Activated T-cell treated with anti-CD3 and anti-CD28 coated beads, Interleukin-2, amount 50 U/mL, for 72 hours (primary cell): ENCODE data around the gene NELFA. TPM values are rescaled to one million over a fixed set of nuclear protein-coding genes. Genes with fewer than 3 reads are reported as not detected.
"Not testable (repeated sequence)": the region's sequence is repeated elsewhere in the genome, so short reads cannot be mapped to it uniquely, and the experiment has no call there.

Experiments used
- ATAC-seq, 2 donors: fragments of 150-1000 bp; cut with Tn5 transposase; replicated peaks in 1 of 2; 2 replicates each; pipeline ENCODE4 v1.10.0; 2021; ENCODE audit warnings: moderate library complexity in 2 of 2, mild to moderate bottlenecking in 1 of 2
- DNase-seq, 2 donors: peaks; one replicate each; pipeline ENCODE4 v3.0.0; 2021 to 2022; ENCODE audit warnings: mixed read lengths in 1 of 2
- H3K27ac Mint-ChIP-seq: one replicate; pipeline ENCODE4 v1.8.0; 2022; ENCODE audit warnings: mild to moderate bottlenecking, moderate library complexity, mixed read lengths
- H3K27me3 Mint-ChIP-seq: one replicate; pipeline ENCODE4 v1.8.0; 2022; ENCODE audit warnings: low read depth, mixed read lengths
- H3K36me3 Mint-ChIP-seq, 2 donors: one replicate each; pipeline ENCODE4 v1.8.0; 2022; ENCODE audit warnings: mixed read lengths in 2 of 2, mild to moderate bottlenecking in 1 of 2; ENCODE audit not compliant: insufficient read depth in 2 of 2
- H3K4me1 Mint-ChIP-seq: one replicate; pipeline ENCODE4 v1.8.0; 2022; ENCODE audit warnings: low read depth, mixed read lengths
- H3K4me3 Mint-ChIP-seq, 2 donors: one replicate each; pipeline ENCODE4 v1.8.0; 2022; ENCODE audit warnings: mild to moderate bottlenecking in 2 of 2, mixed read lengths in 2 of 2, moderate library complexity in 2 of 2
- H3K9me3 Mint-ChIP-seq, 2 donors: one replicate each; pipeline ENCODE4 v1.8.0; 2022; ENCODE audit warnings: mixed read lengths in 2 of 2
- total RNA-seq, 2 donors: library from RNA; stranded (reverse); gene quantifications; one replicate each; pipeline ENCODE4 v1.2.3, GENCODE V29; 2022

The NELFA gene
- total RNA-seq, 2 donors from 2014 or later: 40.8 to 57.4 TPM

DNA sequence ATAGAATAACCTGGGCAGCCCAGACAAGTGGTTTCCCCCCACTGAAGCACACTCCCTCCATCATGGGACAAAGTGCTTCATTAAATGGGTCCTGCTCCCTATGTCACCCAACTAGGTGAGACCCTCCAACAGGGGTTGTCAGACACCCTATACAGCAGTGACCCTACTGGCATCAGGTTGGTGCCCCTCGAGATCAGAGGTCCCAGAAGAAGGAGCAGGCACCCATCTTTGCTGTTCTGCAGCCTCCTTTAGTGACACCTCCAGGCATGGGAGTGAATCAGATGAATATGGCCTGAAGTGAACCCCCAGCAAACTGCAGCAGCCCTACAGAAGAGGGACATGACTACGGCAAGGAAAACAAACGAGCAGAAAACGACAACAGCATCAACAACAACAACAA is 11.1 kb downstream of the NELFA start:
- no peak overlapping the region for H3K4me3 Mint-ChIP-seq
- peaks cover 18 to 29% of the 10 kb centered on the region in 2 donors for H3K9me3 Mint-ChIP-seq
- no peak overlapping the region for H3K27ac Mint-ChIP-seq
- no peaks in the 10 kb centered on the region for H3K27me3 Mint-ChIP-seq
- peaks cover 23% of the 10 kb centered on the region for H3K4me1 Mint-ChIP-seq
- H3K36me3 Mint-ChIP-seq: peaks cover 37 to 69% of the 10 kb centered on the region in 2 donors
- no peak for DNase-seq
- no peak for ATAC-seq

DNA sequence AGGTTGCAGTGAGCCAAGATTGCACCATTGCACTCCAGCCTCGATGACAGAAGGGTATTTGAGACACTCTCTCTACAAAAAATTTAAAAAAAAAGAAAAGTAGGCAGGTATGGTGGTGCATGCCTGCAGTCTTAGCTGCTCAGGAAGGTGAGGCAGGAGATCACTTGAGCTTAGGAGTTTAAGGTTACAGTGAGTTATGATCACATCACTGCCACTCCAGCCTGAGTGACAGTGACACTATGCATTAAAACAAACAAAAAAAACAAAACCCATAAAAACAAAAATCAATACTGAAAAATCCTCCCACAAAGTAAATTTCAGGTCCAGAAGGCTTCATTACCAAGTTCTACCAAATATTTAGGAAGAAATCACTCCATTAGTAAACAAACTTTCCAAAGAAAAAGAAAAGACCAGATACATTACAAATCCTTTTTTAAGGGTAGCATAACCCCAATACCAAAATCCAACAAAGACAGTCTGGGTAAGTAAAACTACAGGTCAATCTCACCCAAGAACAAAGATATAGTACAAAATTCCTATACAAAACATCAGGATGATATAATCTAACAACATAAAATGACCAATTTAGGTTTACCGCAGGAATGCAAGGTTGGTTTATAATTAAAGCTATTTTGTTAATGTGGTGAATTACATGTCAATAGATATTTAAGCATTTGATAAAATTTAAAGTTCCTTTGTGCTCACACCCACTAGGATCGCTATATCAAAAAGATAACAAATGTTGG is 11.7 kb downstream of the NELFA start:
- peaks cover 17% of the 10 kb centered on the region for H3K4me1 Mint-ChIP-seq
- H3K9me3 Mint-ChIP-seq: peaks cover 18 to 29% of the 10 kb centered on the region in 2 donors
- H3K27ac Mint-ChIP-seq: no peak overlapping the region
- peaks cover 37 to 63% of the 10 kb centered on the region in 2 donors for H3K36me3 Mint-ChIP-seq
- ATAC-seq: no peak
- DNase-seq: no peak
- H3K27me3 Mint-ChIP-seq: no peaks in the 10 kb centered on the region
- H3K4me3 Mint-ChIP-seq: no peak overlapping the region

DNA sequence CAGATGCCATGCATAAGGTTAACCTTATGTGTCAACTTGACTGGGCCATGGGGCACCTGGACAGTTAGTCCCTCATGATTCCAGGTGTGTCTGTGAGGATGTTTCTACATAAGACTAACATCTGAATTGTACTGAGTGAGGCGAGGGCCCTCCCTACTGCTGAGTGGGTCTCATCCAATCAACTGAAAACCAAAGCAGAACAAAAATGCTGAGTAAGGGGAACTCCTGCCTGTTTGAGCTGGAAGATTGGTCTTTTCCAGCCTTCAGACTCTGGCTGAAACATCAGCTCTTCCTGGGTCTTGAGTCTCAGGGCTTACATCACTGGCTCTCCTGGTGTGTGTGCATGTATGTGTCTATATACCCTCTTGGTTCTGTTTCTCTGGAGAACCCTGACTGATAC is 13.8 kb downstream of the NELFA start:
- peaks cover 15 to 20% of the 10 kb centered on the region in 2 donors for H3K9me3 Mint-ChIP-seq
- no peaks in the 10 kb centered on the region for H3K27me3 Mint-ChIP-seq
- H3K27ac Mint-ChIP-seq: no peak overlapping the region
- H3K4me3 Mint-ChIP-seq: no peak overlapping the region
- DNase-seq: no peak
- peaks cover 17% of the 10 kb centered on the region for H3K4me1 Mint-ChIP-seq
- ATAC-seq: no peak
- H3K36me3 Mint-ChIP-seq: peaks cover 27 to 45% of the 10 kb centered on the region in 2 donors

DNA sequence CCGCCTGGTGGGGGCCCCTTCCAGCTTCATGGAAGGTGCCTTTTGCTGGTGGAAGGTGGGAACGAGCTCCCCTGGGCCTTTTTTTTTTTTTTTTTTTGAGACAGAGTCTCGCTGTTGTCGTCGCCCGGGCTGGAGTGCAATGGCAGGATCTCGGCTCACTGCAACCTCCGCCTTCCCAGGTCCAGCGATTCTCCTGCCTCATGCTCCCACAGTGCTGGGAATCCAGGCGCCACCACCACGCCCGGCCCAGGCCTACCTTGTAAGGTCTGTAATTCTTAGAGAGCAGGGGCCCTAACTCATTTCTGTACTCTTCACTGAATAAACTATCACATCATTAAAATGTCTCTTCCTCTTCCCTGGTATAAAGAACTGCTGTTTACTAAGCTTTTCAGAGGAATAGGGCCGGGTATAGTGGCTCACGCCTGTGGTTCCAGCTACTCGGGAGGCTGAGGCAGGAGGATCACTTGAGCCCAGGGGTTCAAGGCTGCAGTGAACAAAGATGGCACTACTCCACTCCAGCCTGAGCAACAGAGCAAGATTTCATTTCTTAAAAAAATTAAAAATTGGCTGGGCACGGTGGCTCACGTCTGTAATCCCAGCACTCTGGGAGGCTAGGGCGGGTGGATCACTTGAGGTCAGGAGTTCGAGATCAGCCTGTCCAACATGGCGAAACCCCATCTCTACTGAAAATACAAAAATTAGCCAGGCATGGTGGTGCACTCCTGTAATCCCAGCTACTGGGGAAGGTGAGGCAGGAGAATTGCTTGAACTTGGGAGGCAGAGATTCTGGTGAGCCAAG is 14.9 kb downstream of the NELFA start:
- peaks cover 17 to 36% of the 10 kb centered on the region in 2 donors for H3K36me3 Mint-ChIP-seq
- not testable (repeated sequence) for DNase-seq, H3K27me3 Mint-ChIP-seq, H3K4me3 Mint-ChIP-seq, H3K27ac Mint-ChIP-seq, ATAC-seq
- peaks cover 10 to 12% of the 10 kb centered on the region in 2 donors for H3K9me3 Mint-ChIP-seq
- H3K4me1 Mint-ChIP-seq: peaks cover 17% of the 10 kb centered on the region

DNA sequence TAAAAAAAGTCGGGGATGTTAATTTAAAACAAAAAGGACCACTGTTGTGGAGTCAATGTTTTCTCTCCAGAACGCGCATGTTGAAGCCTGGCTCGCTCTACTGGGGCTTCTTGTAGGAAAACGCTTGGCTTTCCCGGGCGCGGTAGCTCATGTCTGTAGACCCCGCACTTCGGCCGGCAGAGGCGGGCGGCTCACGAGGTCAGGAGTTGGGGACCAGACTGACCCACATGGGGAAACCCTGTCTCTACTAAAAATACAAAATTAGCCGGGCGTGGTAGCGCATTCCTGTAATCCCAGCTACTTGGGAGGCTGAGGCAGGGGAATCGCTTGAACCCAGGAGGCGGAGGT is 15.6 kb downstream of the NELFA start:
- no peak for DNase-seq
- H3K27ac Mint-ChIP-seq: no peak overlapping the region
- ATAC-seq: no peak
- peaks cover 12% of the 10 kb centered on the region for H3K4me1 Mint-ChIP-seq
- peaks cover 5 to 7% of the 10 kb centered on the region in 2 donors for H3K9me3 Mint-ChIP-seq
- no peaks in the 10 kb centered on the region for H3K27me3 Mint-ChIP-seq
- H3K4me3 Mint-ChIP-seq: no peak overlapping the region
- peaks cover 11 to 28% of the 10 kb centered on the region in 2 donors for H3K36me3 Mint-ChIP-seq

DNA sequence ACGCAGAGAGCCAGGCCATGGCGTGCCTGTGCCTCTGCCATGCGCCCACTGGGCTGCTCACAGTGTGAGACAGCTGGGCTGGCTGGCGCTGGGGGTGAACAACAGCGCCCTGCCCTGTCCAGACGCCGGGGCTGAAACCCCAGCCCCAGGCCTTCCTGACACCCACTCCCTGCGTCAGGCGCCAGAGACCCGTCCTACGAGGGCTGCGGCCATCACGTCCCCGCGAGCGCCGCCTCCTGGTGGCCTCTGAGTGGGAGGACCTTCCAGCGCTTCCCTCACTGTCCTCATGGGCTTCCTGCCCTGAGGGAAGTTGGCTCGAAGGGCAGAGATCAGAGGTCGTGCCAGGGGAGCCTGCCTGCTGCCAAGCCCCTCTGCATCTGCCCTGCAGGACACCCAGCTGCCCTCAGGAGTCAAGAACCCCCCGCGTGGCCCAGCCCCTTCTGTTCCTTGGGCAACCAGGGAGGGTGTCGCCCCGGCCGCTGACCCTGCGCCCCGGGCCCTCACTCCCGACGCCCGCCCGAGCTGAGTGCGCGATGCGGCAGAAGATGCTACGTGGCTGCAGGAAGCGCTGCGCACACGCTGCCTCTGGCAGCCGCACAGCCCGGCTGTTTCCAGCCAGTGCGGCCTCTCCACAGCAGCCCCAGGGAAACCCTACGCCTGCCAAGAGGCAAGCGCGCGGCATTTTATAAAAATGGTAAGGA is 16.2 kb downstream of the NELFA start:
- no peak overlapping the region for H3K27ac Mint-ChIP-seq

DNA sequence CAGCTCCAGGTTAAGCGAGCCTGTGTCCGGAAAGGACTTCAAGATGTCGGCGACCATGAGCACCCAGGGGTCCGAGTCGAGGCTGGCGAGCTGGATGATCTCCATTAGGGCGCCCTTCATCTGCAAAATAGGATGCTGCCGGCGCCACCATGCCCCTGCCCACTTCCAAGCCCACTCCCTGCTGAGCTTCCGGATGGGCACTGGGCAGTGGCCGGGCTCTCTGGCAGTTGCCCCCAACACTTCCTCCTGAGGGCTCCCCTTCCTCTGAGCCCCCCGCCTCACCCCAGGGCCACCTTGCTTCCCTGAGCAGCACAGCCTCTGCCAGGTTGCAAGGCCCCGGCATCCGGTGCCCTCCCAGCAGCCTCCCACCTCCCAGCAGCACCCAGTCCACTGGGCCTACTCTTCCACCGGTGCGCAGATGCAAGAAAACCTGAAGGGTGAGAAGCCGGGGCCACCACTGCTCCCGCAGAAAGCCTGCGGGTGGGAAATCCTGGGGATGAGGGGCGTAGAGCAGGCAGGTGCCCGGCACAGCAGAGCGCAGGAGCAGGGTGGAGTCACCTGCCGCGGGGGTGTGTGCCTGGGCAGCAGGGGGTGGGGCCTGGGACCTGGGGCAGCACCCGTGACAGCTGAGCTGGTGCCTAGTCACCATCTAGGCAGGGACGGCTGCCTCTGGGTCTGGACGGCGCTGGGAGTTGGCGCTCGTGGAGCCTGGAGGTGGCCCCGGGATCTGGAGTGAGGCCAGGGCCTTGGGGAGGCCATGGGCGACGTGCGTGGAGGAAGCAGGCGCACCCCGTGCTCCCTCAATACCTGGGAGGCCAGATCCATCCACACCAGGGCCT is 17.0 kb downstream of the NELFA start:
- Mint-ChIP-seq H3K27ac (no peak overlapping the region), H3K4me3 (no peak overlapping the region), H3K36me3 (peaks cover 4 to 15% of the 10 kb centered on the region in 2 donors), H3K9me3 (no peaks in the 10 kb centered on the region), H3K4me1 (peaks cover 11% of the 10 kb centered on the region), H3K27me3 (no peaks in the 10 kb centered on the region)
- DNase-seq (no peak), ATAC-seq (peak; percentile 10 to 20)

More for the DNA sequence above, 16.2 kb downstream of the NELFA start:
- H3K27me3 Mint-ChIP-seq: no peaks in the 10 kb centered on the region
- peaks cover 11% of the 10 kb centered on the region for H3K4me1 Mint-ChIP-seq
- no peak for DNase-seq
- no peak overlapping the region for H3K4me3 Mint-ChIP-seq
- H3K9me3 Mint-ChIP-seq: peaks cover under 1 to 3% of the 10 kb centered on the region in 2 donors
- ATAC-seq: peak; percentile 5 to 13
- H3K36me3 Mint-ChIP-seq: peaks cover 8 to 23% of the 10 kb centered on the region in 2 donors

DNA sequence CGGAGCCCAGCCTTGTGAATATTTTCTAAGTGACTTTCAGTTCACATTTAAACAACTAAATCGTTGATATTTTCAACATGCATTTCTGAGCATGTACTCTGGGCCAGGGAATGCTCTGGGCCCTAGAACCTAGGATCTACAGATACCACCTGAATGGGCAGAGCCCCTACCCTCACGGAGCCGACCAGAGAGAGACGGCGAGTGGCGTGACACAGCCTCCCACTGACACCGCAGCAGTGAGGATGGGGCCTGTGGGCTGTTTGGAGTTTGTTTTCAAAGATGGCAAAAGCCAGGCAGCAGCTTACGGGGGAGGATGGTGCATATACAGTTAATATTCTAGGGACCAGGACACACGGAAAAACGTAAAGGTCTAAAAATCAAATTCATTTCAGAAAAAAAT is 17.7 kb downstream of the NELFA start:
- H3K9me3 Mint-ChIP-seq: no peaks in the 10 kb centered on the region
- H3K4me3 Mint-ChIP-seq: no peak overlapping the region
- H3K27me3 Mint-ChIP-seq: no peaks in the 10 kb centered on the region
- peaks cover 8% of the 10 kb centered on the region for H3K4me1 Mint-ChIP-seq
- H3K36me3 Mint-ChIP-seq: peaks cover 2 to 8% of the 10 kb centered on the region in 2 donors
- ATAC-seq (no peak), DNase-seq (no peak)
- no peak overlapping the region for H3K27ac Mint-ChIP-seq

DNA sequence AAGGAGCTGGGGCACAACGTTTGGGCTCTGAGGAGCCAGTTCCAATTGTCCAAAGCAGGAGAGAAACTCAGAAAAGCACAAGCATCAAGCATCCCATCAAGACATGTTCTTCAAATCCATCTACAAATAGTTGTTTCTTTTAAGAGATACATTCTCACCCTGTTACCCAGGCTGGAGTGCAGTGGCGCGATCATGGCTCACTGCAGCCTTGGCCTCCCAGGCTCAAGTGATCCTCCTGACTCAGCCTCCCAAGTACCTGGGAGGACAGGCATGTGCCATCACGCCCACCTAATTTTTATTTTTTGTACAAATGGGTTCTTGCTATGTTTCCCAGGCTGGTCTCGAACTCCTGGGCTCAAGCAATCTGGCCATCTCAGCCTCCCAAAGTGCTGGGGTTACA is 18.1 kb downstream of the NELFA start:
- H3K4me3 Mint-ChIP-seq: no peak overlapping the region
- peaks cover 2 to 4% of the 10 kb centered on the region in 2 donors for H3K36me3 Mint-ChIP-seq
- no peak overlapping the region for H3K27ac Mint-ChIP-seq

DNA sequence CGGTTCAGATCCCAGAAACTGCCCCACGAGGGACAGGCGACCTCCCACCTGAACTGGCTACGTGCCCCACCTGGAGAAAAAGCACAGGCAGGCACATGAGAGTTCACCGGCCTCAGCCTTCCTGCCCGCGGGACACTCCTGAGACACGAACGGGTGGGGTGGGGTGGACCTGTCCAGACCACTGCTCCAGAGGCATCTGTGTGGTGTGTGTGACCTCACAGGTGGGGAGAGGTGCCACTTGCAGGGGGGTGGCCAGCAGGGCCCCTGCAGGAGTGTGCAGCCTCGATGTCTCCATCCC is 18.5 kb downstream of the NELFA start:
- no peak overlapping the region for H3K4me3 Mint-ChIP-seq
- H3K9me3 Mint-ChIP-seq: no peaks in the 10 kb centered on the region
- no peaks in the 10 kb centered on the region for H3K27me3 Mint-ChIP-seq
- no peak for ATAC-seq
- H3K27ac Mint-ChIP-seq: no peak overlapping the region
- DNase-seq: no peak
- peaks cover 5% of the 10 kb centered on the region for H3K4me1 Mint-ChIP-seq
- H3K36me3 Mint-ChIP-seq: peaks cover 1 to 2% of the 10 kb centered on the region in 2 donors

More for the DNA sequence above, 18.1 kb downstream of the NELFA start:
- no peak for ATAC-seq
- no peaks in the 10 kb centered on the region for H3K27me3 Mint-ChIP-seq
- peaks cover 5% of the 10 kb centered on the region for H3K4me1 Mint-ChIP-seq
- DNase-seq: no peak
- H3K9me3 Mint-ChIP-seq: no peaks in the 10 kb centered on the region

DNA sequence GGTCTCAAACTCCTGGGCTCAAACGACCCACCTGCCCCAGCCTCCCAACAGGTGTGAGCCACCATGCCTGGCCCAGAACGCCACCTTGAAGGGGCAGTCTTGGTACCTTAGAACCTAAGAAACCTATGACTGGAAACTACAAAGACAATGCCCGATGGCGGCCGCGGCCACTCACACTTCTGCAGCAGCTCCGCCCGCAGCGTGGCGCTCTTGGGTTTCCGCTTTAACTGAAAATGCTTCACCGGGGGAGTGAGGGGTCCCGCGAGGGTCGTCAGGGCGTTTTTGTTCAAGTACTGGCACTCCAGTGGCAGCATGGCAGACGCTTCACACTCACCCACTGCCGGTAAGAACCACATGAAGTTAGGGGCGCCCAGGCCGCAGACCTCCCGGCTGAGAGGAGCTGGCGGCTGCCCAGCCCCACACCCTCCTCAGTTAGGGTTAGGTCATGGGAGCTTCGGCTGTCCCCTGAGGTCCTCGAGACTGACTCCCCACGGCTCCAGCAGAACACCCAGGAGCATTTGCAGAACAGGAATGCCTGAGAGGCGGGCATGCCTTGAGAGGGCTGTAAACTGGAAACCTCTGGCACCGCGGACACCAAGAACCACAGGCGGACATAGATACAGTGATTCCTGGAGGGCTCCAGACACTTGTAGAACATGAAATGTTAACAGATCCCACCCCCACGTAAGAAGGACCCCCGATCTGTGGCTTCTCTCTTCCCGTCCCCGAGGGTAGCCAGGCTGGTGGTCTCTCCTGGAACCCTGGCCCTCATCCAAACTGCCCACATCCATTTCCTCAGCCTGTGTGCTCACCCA is 19.0 kb downstream of the NELFA start:
- Mint-ChIP-seq H3K36me3 (peaks cover 0 to 1% of the 10 kb centered on the region in 2 donors), H3K4me1 (peaks cover 5% of the 10 kb centered on the region), H3K9me3 (no peaks in the 10 kb centered on the region), H3K27ac (no peak overlapping the region), H3K4me3 (no peak overlapping the region), H3K27me3 (no peaks in the 10 kb centered on the region)
- DNase-seq: no peak
- no peak for ATAC-seq

DNA sequence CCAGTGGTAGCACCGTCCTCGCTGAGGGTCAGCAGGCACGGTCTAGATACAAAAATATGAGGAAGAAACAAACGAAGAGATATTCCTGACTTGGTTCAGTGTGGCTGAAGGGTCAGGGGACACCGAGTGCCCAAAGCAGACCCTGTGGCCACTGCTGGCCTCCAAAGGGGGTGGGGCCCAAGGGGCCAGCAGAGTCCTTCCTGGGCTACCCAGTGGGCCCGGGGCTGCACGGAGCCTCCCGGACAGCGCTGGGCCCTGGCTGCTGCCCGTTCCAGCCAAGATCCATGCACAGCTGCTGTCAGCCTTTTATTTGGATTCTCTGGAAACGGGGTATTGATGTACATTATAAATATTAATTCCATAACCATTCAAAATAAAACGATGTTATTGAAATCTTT is 20.4 kb downstream of the NELFA start:
- DNase-seq (no peak), ATAC-seq (no peak)
- Mint-ChIP-seq H3K9me3 (no peaks in the 10 kb centered on the region), H3K4me3 (no peak overlapping the region), H3K4me1 (no peaks in the 10 kb centered on the region), H3K36me3 (peaks cover 0 to 1% of the 10 kb centered on the region in 2 donors), H3K27ac (no peak overlapping the region), H3K27me3 (no peaks in the 10 kb centered on the region)
